HG03139 (cell line): ENCODE results near the gene SMIM12.
A peak's percentile ranks its signal among the peaks of the same experiment; 100 is the strongest.

Experiments used
- ATAC-seq: cut with Tn5 transposase; IDR thresholded peaks from one replicate; pipeline ENCODE4 v1.9.1; 2021; ENCODE audit not compliant: unreplicated experiment

The SMIM12 gene

GRCh38 chr1:34859446-34860200 is at the start of gene SMIM12:
Gene SMIM12 (minus strand): TSS chr1:34859749. CDS start chr1:34855977, 3,772 bp downstream.
- ATAC-seq = peak; percentile 93

- no peak for ATAC-seq
Measured at GRCh38 chr1:34908369-34908768, 48.8 kb upstream of the SMIM12 start.

GRCh38 chr1:34907487-34908090 is 48.0 kb upstream of the SMIM12 start:
- ATAC-seq = no peak

- ATAC-seq = no peak
Measured at GRCh38 chr1:34906756-34907155, 47.2 kb upstream of the SMIM12 start.

- ATAC-seq = no peak
Measured at GRCh38 chr1:34906222-34906621, 46.7 kb upstream of the SMIM12 start.

- no peak for ATAC-seq
Measured at GRCh38 chr1:34905098-34905459, 45.5 kb upstream of the SMIM12 start.

GRCh38 chr1:34904236-34905097 is 44.9 kb upstream of the SMIM12 start:
- no peak for ATAC-seq

- no peak for ATAC-seq
Measured at GRCh38 chr1:34901919-34902318, 42.4 kb upstream of the SMIM12 start.

- no peak for ATAC-seq
Measured at GRCh38 chr1:34900775-34901502, 41.4 kb upstream of the SMIM12 start.

GRCh38 chr1:34899906-34900305 is 40.4 kb upstream of the SMIM12 start:
- ATAC-seq = no peak

- no peak for ATAC-seq
Measured at GRCh38 chr1:34899471-34899870, 39.9 kb upstream of the SMIM12 start.

GRCh38 chr1:34898330-34898761 is 38.8 kb upstream of the SMIM12 start:
- no peak for ATAC-seq

GRCh38 chr1:34896612-34897011 is 37.1 kb upstream of the SMIM12 start:
- ATAC-seq = no peak

GRCh38 chr1:34889705-34890104 is 30.2 kb upstream of the SMIM12 start:
- ATAC-seq = no peak

GRCh38 chr1:34887593-34887992 is 28.0 kb upstream of the SMIM12 start:
- no peak for ATAC-seq

- no peak for ATAC-seq
Measured at GRCh38 chr1:34885405-34886247, 26.1 kb upstream of the SMIM12 start.

GRCh38 chr1:34884961-34885360 is 25.4 kb upstream of the SMIM12 start:
- no peak for ATAC-seq

- ATAC-seq = no peak
Measured at GRCh38 chr1:34884536-34884935, 25.0 kb upstream of the SMIM12 start.

- ATAC-seq = no peak
Measured at GRCh38 chr1:34879230-34879629, 19.7 kb upstream of the SMIM12 start.

GRCh38 chr1:34876406-34876805 is 16.9 kb upstream of the SMIM12 start:
- ATAC-seq = no peak
